Keratinocyte (primary cell): ENCODE data around the gene FRS3. TPM values are rescaled to one million over a fixed set of nuclear protein-coding genes. Genes with fewer than 3 reads are reported as not detected.

Experiments used
- DNase-seq: peaks from one replicate; pipeline ENCODE4 v3.0.0-alpha.2; 2011; ENCODE audit warnings: low read depth, missing footprints, low spot score
- FAIRE-seq: peaks from 2 replicates; lab custom pipeline; 2011; peaks lifted over from hg19 to GRCh38; lab: Jason Lieb, UNC
- H2AFZ ChIP-seq: 2 replicates; pipeline ENCODE4 v1.6.0; 2012; ENCODE audit warnings: low read length, control low read depth, inconsistent platforms; ENCODE audit not compliant: control insufficient read depth
- H3K27ac ChIP-seq: 2 replicates; pipeline ENCODE4 v1.5.1; 2011; ENCODE audit warnings: low read length; ENCODE audit not compliant: control insufficient read depth, insufficient read depth
- H3K27me3 ChIP-seq: 3 replicates; pipeline ENCODE4 v1.6.0; 2011; ENCODE audit warnings: low read length; ENCODE audit not compliant: control insufficient read depth, insufficient read depth; ENCODE audit errors: extremely low read depth
- H3K36me3 ChIP-seq, 2 experiments: 2 replicates in 1 of 2; 3 replicates in 1 of 2; pipeline ENCODE4 v1.5.1; 2011; ENCODE audit warnings: low read length in 2 of 2, mild to moderate bottlenecking in 1 of 2; ENCODE audit not compliant: control insufficient read depth in 2 of 2, insufficient read depth in 2 of 2; ENCODE audit errors: extremely low read depth in 1 of 2
- H3K4me1 ChIP-seq: 3 replicates; pipeline ENCODE4 v1.5.1; 2011; ENCODE audit warnings: low read length; ENCODE audit not compliant: control insufficient read depth, insufficient read depth; ENCODE audit errors: extremely low read depth
- H3K4me2 ChIP-seq: 3 replicates; pipeline ENCODE4 v1.6.0; 2011; ENCODE audit warnings: low read depth, low read length; ENCODE audit not compliant: control insufficient read depth, insufficient read depth; ENCODE audit errors: extremely low read depth
- H3K4me3 ChIP-seq, 3 experiments: fragments of 200-600 bp in 1 of 3; sonication (generic) in 1 of 3; 2 replicates in 2 of 3; 3 replicates in 1 of 3; pipeline ENCODE4 v1.5.1; 2011 to 2016; ENCODE audit warnings: low read length in 3 of 3, mild to moderate bottlenecking in 3 of 3, control low read depth in 2 of 3, inconsistent platforms in 1 of 3, low read depth in 1 of 3, mixed read lengths in 1 of 3, mixed run types in 1 of 3, moderate library complexity in 1 of 3; ENCODE audit not compliant: control insufficient read depth in 2 of 3, insufficient read depth in 2 of 3; ENCODE audit errors: extremely low read depth in 1 of 3
- H3K79me2 ChIP-seq: 2 replicates; pipeline ENCODE4 v1.6.0; 2012; ENCODE audit warnings: low read length; ENCODE audit not compliant: control insufficient read depth, insufficient read depth
- H3K9ac ChIP-seq: 3 replicates; pipeline ENCODE4 v1.6.0; 2011; ENCODE audit warnings: low read length; ENCODE audit not compliant: control insufficient read depth, insufficient read depth; ENCODE audit errors: extremely low read depth
- H3K9me1 ChIP-seq: 3 replicates; pipeline ENCODE4 v1.6.0; 2011; ENCODE audit warnings: low read length; ENCODE audit not compliant: control insufficient read depth, insufficient read depth; ENCODE audit errors: extremely low read depth
- H3K9me3 ChIP-seq: 2 replicates; pipeline ENCODE4 v1.5.1; 2012; ENCODE audit warnings: low read depth, low read length; ENCODE audit not compliant: control insufficient read depth
- H4K20me1 ChIP-seq: 3 replicates; pipeline ENCODE4 v1.6.0; 2011; ENCODE audit warnings: low read length; ENCODE audit not compliant: control insufficient read depth, insufficient read depth; ENCODE audit errors: extremely low read depth
- CTCF ChIP-seq, 3 experiments: IDR thresholded peaks in 1 of 3; conservative IDR thresholded peaks in 1 of 3; optimal IDR thresholded peaks in 1 of 3; 2 replicates in 2 of 3; 3 replicates in 1 of 3; pipeline versions ENCODE3 to v1.5.1; 2011; ENCODE audit warnings: low read length in 3 of 3, mild to moderate bottlenecking in 3 of 3, moderate library complexity in 2 of 3, control low read depth in 1 of 3, inconsistent platforms in 1 of 3; ENCODE audit not compliant: insufficient read depth in 2 of 3; ENCODE audit errors: extremely low read depth in 1 of 3
- EZH2 ChIP-seq: IDR thresholded peaks from one replicate; pipeline ENCODE4 v1.6.1; 2012; ENCODE audit warnings: inconsistent platforms, mild to moderate bottlenecking, low read length, moderate library complexity
- dilution Hi-C: fragments of 300-500 bp; cut with MboI; formaldehyde crosslinking; loops from one replicate; pipeline ENCODE4 v1.7.0; 2020; ENCODE audit warnings: low sequenced_read_pairs; ENCODE audit not compliant: extremely low pct_ligation_motif_present
- polyA plus RNA-seq, 5 experiments: library from polyadenylated mRNA; depleted of rRNA in 3 of 5; stranded (reverse) in 3 of 5; stranded (forward) in 1 of 5; unstranded in 1 of 5; fragments of >200 nt; gene quantifications; 1 replicate in 1 of 5; 2 replicates in 3 of 5; 3 replicates in 1 of 5; pipeline versions ENCODE4 v1.2.1 to v1.2.3, GENCODE V29; 2011 to 2012; ENCODE audit warnings: missing spikeins in 2 of 5, low read depth in 1 of 5, low replicate concordance in 1 of 5

Gene FRS3
- polyA plus RNA-seq, 1 donor (not counting 4 experiments of a cell fraction or from before 2014, with no cell fraction given): 2.0 TPM

DNA sequence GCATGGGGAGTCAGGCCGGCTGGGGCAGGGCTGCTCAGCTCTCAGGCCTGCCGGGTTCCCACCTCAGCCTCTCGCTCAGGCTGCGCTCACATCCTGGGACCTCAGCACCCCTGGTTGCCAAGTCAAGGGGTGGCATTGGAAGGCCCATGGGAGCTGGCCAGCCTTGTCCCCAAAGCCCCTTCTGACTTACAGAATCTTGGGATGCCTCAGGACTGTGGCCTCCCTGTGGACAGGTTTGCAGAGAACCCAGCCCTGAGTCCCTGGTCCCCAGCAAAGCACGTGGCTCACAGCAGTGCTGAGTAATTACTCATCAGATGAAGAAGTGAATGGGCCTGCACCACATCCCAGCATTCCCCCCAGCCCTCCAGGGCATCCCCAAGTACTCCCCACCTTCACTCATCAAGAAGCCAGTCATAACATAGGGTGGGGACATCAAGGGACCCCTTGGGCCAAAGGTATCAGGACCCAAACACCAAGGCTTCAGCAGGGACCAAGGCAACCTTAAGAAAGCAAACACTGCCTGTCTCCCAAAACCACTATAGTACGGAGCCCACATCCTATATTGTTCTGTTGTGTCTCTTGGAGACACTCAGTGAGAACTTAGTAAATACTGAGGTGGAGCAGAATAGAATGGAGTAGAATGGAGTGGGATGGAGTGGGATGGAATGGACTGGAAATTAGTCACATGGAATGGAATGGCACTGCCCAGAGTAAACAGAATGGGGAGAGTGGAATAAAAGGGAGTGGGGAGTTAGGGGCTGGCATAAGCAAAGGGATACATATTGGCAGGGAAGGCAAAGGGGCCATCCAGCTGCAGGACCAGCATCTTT, 36.1 kb downstream of the FRS3 start:
- Histone ChIP-seq H3K27ac (no peak overlapping the region), H3K79me2 (no peaks in the 10 kb centered on the region), H3K9me1 (no peaks in the 10 kb centered on the region), H3K9ac (no peak overlapping the region), H3K4me1 (peaks cover 7% of the 10 kb centered on the region), H3K36me3 (no peaks in the 10 kb centered on the region), H3K4me3 (no peak overlapping the region), H3K27me3 (no peaks in the 10 kb centered on the region), H3K9me3 (no peaks in the 10 kb centered on the region), H4K20me1 (no peaks in the 10 kb centered on the region), H2AFZ (no peak overlapping the region), H3K4me2 (no peak overlapping the region)
- DNase-seq (no peak), FAIRE-seq (no peak)
- TF ChIP-seq EZH2 (no peak), CTCF (optimal IDR thresholded peaks at IDR 0.05 in 1 of 3, IDR thresholded peaks at IDR 0.05 in 1 of 3, conservative IDR thresholded peaks at IDR 0.05 in 1 of 3; ENCODE audit: extremely low read depth in 1 of 3, insufficient read depth in 2 of 3, low read length in 3 of 3) (no peak)
- dilution Hi-C loops: no loop called here

DNA sequence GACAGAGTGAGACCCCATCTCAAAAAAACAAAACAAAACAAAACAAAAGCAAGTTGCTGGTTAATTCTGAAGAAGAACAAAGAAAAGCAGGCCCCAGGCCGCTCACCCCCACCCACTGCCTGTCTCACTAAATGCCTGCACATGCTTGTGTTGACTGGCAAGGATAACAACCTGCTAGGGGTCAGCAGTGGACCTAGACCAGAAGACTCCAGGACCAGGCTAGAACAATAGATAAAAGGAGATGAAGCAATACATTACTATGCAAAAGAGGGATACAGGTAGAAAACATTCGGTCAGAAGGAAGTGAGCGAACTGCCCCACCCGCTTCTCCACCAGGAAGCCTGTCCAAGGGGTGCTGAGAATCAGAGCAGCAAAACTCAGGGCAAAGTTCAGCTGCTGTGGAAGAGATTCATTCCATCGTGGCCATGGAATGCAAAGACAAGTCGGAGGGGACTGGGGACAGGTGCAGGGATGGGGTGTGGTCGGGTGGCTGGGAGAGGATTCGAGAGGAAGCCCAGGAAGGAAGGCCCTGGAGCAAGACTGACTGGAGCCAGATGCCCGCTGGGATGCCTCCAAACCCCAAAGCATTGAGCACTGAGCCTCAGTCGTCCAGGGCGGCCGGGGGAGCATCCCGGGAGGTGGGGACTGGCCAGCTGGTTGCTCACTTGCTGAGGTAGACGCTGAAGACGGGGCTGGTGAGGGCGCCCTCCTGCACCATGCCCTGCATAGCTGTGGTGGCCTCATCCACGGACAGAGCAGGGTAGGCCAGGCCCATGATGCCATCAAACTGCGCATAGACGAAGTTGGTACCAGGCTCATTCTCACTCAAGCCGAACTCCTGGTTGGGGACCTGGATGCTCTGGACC, 37.8 kb downstream of the FRS3 start:
- no peaks in the 10 kb centered on the region for H4K20me1 ChIP-seq
- FAIRE-seq (no peak), DNase-seq (no peak)
- no peak overlapping the region for H3K4me3 ChIP-seq
- H3K9ac ChIP-seq: no peak overlapping the region
- no peaks in the 10 kb centered on the region for H3K27me3 ChIP-seq
- no peaks in the 10 kb centered on the region for H3K9me1 ChIP-seq
- H3K36me3 ChIP-seq: no peaks in the 10 kb centered on the region
- no peak overlapping the region for H3K27ac ChIP-seq
- H3K9me3 ChIP-seq: no peaks in the 10 kb centered on the region
- no peaks in the 10 kb centered on the region for H3K79me2 ChIP-seq
- H3K4me2 ChIP-seq: no peak overlapping the region
- TF ChIP-seq CTCF (optimal IDR thresholded peaks at IDR 0.05 in 1 of 3, IDR thresholded peaks at IDR 0.05 in 1 of 3, conservative IDR thresholded peaks at IDR 0.05 in 1 of 3; ENCODE audit: extremely low read depth in 1 of 3, insufficient read depth in 2 of 3, low read length in 3 of 3): no peak
- TF ChIP-seq EZH2: no peak
- H2AFZ ChIP-seq: no peak overlapping the region
- dilution Hi-C loops: no loop called here
- peaks cover 7% of the 10 kb centered on the region for H3K4me1 ChIP-seq
